Measurements from ENCODE around the gene RPL23.

GRCh38 chr17:38890410-38890746, 36.9 kb upstream of the RPL23 start:
- no peak for TF ChIP-seq EZH2 (IDR thresholded peaks at IDR 0.05; ENCODE audit: insufficient read depth, poor library complexity, severe bottlenecking)
- no peak for TF ChIP-seq EZH2phosphoT487 (IDR thresholded peaks at IDR 0.05; ENCODE audit: insufficient read depth, low read depth)

Data from GM23248 (cell line).